Adrenal gland (tissue), 5 donors: ENCODE results near the gene BLVRB.

Source experiments
- CTCF ChIP-seq, 6 experiments: fragments of 450-650 bp in 4 of 6; fragments of 200-600 bp in 2 of 6; sonication (generic) in 1 of 6; IDR thresholded peaks; 1 replicate in 5 of 6; 2 replicates in 1 of 6; pipeline versions ENCODE4 v1.5.1 to v1.8.0; 2016 to 2021; ENCODE audit warnings: antibody characterized with exemption in 6 of 6, mild to moderate bottlenecking in 2 of 6, moderate library complexity in 1 of 6
- POLR2A ChIP-seq, 2 donors: fragments of 450-650 bp; IDR thresholded peaks; one replicate each; pipeline ENCODE4 v1.6.1; 2017; ENCODE audit warnings: antibody characterized with exemption in 2 of 2, mild to moderate bottlenecking in 2 of 2, moderate library complexity in 1 of 2
- donor health status: DM: no; HTN: no; CAD: no.

DNA sequence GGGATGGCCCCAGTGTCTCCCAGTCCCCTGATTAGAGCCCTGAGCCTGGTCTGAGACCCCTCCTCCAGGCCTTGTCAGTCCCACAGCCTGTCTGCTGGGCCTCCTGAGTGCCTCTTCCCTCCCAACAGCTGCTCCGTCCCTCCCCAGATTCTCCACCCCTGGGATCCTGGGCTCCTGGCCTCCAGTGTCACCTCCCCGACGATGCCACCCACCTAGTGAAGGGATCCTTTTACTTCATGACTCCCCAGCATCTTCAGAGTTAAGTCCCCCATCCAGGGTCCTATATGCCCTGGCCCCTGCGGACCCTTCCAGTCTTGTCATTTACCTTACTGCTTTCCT lies 47.9 kb downstream of the BLVRB start:
- TF ChIP-seq CTCF (IDR thresholded peaks at IDR 0.05) (no peak), POLR2A (IDR thresholded peaks at IDR 0.05) (no peak)
